Loucy (cell line): ENCODE data around the gene DUSP22.

Source experiments
- EZH2phosphoT487 ChIP-seq: fragments of 200-600 bp; IDR thresholded peaks from 2 replicates; pipeline ENCODE4 v1.6.1; 2018; ENCODE audit warnings: antibody characterized with exemption, mild to moderate bottlenecking, moderate library complexity, borderline replicate concordance
- TF ChIP-seq, protein P1 (sequence below): fragments of 200-600 bp; sonication (generic); conservative IDR thresholded peaks from 2 replicates; pipeline ENCODE4 v1.5.1; 2014; ENCODE audit warnings: mild to moderate bottlenecking, antibody characterized with exemption, low read length

- TF ChIP-seq, protein P1, sequence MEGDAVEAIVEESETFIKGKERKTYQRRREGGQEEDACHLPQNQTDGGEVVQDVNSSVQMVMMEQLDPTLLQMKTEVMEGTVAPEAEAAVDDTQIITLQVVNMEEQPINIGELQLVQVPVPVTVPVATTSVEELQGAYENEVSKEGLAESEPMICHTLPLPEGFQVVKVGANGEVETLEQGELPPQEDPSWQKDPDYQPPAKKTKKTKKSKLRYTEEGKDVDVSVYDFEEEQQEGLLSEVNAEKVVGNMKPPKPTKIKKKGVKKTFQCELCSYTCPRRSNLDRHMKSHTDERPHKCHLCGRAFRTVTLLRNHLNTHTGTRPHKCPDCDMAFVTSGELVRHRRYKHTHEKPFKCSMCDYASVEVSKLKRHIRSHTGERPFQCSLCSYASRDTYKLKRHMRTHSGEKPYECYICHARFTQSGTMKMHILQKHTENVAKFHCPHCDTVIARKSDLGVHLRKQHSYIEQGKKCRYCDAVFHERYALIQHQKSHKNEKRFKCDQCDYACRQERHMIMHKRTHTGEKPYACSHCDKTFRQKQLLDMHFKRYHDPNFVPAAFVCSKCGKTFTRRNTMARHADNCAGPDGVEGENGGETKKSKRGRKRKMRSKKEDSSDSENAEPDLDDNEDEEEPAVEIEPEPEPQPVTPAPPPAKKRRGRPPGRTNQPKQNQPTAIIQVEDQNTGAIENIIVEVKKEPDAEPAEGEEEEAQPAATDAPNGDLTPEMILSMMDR: no peak
- no peak for TF ChIP-seq EZH2phosphoT487
Observed at GRCh38 chr6:292506-293192, 362 bp downstream of the DUSP22 start.
